SK-N-MC (cell line): ENCODE measurements around the gene FHAD1.

Experiments used
- EZH2 ChIP-seq: fragments of 200-600 bp; sonication (generic); IDR thresholded peaks from one replicate; pipeline ENCODE4 v1.6.1; 2017; ENCODE audit warnings: antibody characterized with exemption
- FOXP2 ChIP-seq: optimal IDR thresholded peaks from 2 replicates; pipeline ENCODE3; 2011; ENCODE audit warnings: mild to moderate bottlenecking, moderate library complexity; ENCODE audit not compliant: insufficient read depth; ENCODE audit errors: extremely low read length, control extremely low read depth

- TF ChIP-seq EZH2 (no peak), FOXP2 (no peak)
Measured at GRCh38 chr1:15348648-15349047, 101.6 kb downstream of the FHAD1 start.
